ACHN (cell line): ENCODE data around the gene ARHGEF12.
A peak's percentile ranks its signal among the peaks of the same experiment; 100 is the strongest.

Source experiments
- DNase-seq: peaks from one replicate; pipeline ENCODE4 v3.0.0-alpha.2; 2015
- in situ Hi-C: cut with HindIII; loops from 2 replicates; pipeline ENCODE4 v1.10.0; 2017; ENCODE audit warnings: low sequenced_read_pairs, low pct_ligation_motif_present, low pct_unique_long_range_greater_than_20kb

ARHGEF12 gene

GRCh38 chr11:120335908-120336640, at the start of gene ARHGEF12:
Gene ARHGEF12, plus strand, starts transcription at chr11:120336413. Its CDS starts 831 bp downstream, at chr11:120337244.
- peak; percentile 94 for DNase-seq
- in situ Hi-C loops = no loop called here

- DNase-seq = no peak
- in situ Hi-C loops = no loop called here
Observed at GRCh38 chr11:120288021-120288420, 48.2 kb upstream of the ARHGEF12 start.

- in situ Hi-C loops = no loop called here
- no peak for DNase-seq
Observed at GRCh38 chr11:120289426-120289825, 46.8 kb upstream of the ARHGEF12 start.

- in situ Hi-C loops = no loop called here
- no peak for DNase-seq
Observed at GRCh38 chr11:120290956-120291355, 45.3 kb upstream of the ARHGEF12 start.

GRCh38 chr11:120293038-120293800, 43.0 kb upstream of the ARHGEF12 start:
- in situ Hi-C loops = no loop called here
- no peak for DNase-seq

GRCh38 chr11:120294096-120294495, 42.1 kb upstream of the ARHGEF12 start:
- DNase-seq = no peak
- in situ Hi-C loops = no loop called here

- no peak for DNase-seq
Observed at GRCh38 chr11:120295099-120295498, 41.1 kb upstream of the ARHGEF12 start.

GRCh38 chr11:120296554-120296953, 39.7 kb upstream of the ARHGEF12 start:
- in situ Hi-C loops = no loop called here
- DNase-seq = no peak

More at GRCh38 chr11:120295099-120295498, 41.1 kb upstream of the ARHGEF12 start:
- in situ Hi-C loops = no loop called here

GRCh38 chr11:120298461-120298860, 37.8 kb upstream of the ARHGEF12 start:
- no peak for DNase-seq
- in situ Hi-C loops = no loop called here

- DNase-seq = no peak
- in situ Hi-C loops = no loop called here
Observed at GRCh38 chr11:120302001-120302805, 34.0 kb upstream of the ARHGEF12 start.

- in situ Hi-C loops = no loop called here
- DNase-seq = peak; percentile 77
Observed at GRCh38 chr11:120303004-120303637, 33.1 kb upstream of the ARHGEF12 start.

- DNase-seq = peak; percentile 47
- in situ Hi-C loops = no loop called here
Observed at GRCh38 chr11:120304526-120304925, 31.7 kb upstream of the ARHGEF12 start.

GRCh38 chr11:120305286-120305685, 30.9 kb upstream of the ARHGEF12 start:
- in situ Hi-C loops = no loop called here
- DNase-seq = no peak

GRCh38 chr11:120306519-120307242, 29.5 kb upstream of the ARHGEF12 start:
- in situ Hi-C loops = no loop called here
- peak; percentile 82 for DNase-seq

- in situ Hi-C loops = no loop called here
- no peak for DNase-seq
Observed at GRCh38 chr11:120307476-120307875, 28.7 kb upstream of the ARHGEF12 start.

- in situ Hi-C loops = no loop called here
- DNase-seq = no peak
Observed at GRCh38 chr11:120308081-120308480, 28.1 kb upstream of the ARHGEF12 start.

- in situ Hi-C loops = no loop called here
- DNase-seq = no peak
Observed at GRCh38 chr11:120310870-120311269, 25.3 kb upstream of the ARHGEF12 start.

- no peak for DNase-seq
- in situ Hi-C loops = no loop called here
Observed at GRCh38 chr11:120314861-120315260, 21.4 kb upstream of the ARHGEF12 start.
